ENCODE results near the gene COQ10B.
"Not testable (repeated sequence)": the region's sequence is repeated elsewhere in the genome, so short reads cannot be mapped to it uniquely, and the experiment has no call there.

COQ10B gene

GRCh38 chr2:197453123-197453913 is at the start of gene COQ10B:
COQ10B (plus strand) TSS chr2:197453552; CDS start chr2:197453561, 9 bp downstream.
- DNase-seq = peak; percentile 98 to 99

- DNase-seq = no peak
Observed at GRCh38 chr2:197405582-197405981, 47.8 kb upstream of the COQ10B start.

- no peak for DNase-seq
Observed at GRCh38 chr2:197414039-197414438, 39.3 kb upstream of the COQ10B start.

- DNase-seq = no peak
Observed at GRCh38 chr2:197414515-197414914, 38.8 kb upstream of the COQ10B start.

- DNase-seq = no peak
Observed at GRCh38 chr2:197416268-197416667, 37.1 kb upstream of the COQ10B start.

GRCh38 chr2:197419438-197419837 is 33.9 kb upstream of the COQ10B start:
- no peak for DNase-seq

- no peak for DNase-seq
Observed at GRCh38 chr2:197423307-197423706, 30.0 kb upstream of the COQ10B start.

GRCh38 chr2:197425550-197425949 is 27.8 kb upstream of the COQ10B start:
- no peak for DNase-seq

GRCh38 chr2:197426723-197427603 is 26.4 kb upstream of the COQ10B start:
- DNase-seq = no peak

- no peak for DNase-seq
Observed at GRCh38 chr2:197427986-197428385, 25.4 kb upstream of the COQ10B start.

GRCh38 chr2:197431858-197432257 is 21.5 kb upstream of the COQ10B start:
- no peak for DNase-seq

- DNase-seq = not testable (repeated sequence)
Observed at GRCh38 chr2:197432527-197432926, 20.8 kb upstream of the COQ10B start.

- no peak for DNase-seq
Observed at GRCh38 chr2:197433780-197434438, 19.4 kb upstream of the COQ10B start.

- peak; percentile 95 to 96 for DNase-seq
Observed at GRCh38 chr2:197434541-197435513, 18.5 kb upstream of the COQ10B start, which contains the start of gene SF3B1. SF3B1 (minus strand) TSS chr2:197435028; CDS start chr2:197434999, 29 bp downstream.

- no peak for DNase-seq
Observed at GRCh38 chr2:197435598-197436420, 17.5 kb upstream of the COQ10B start.

GRCh38 chr2:197437380-197437779 is 16.0 kb upstream of the COQ10B start:
- no peak for DNase-seq

- no peak for DNase-seq
Observed at GRCh38 chr2:197442857-197443256, 10.5 kb upstream of the COQ10B start.

GRCh38 chr2:197445746-197446145 is 7.6 kb upstream of the COQ10B start:
- no peak for DNase-seq

- DNase-seq = no peak
Observed at GRCh38 chr2:197446844-197447243, 6.5 kb upstream of the COQ10B start.

- DNase-seq = no peak
Observed at GRCh38 chr2:197450465-197450864, 2.9 kb upstream of the COQ10B start.

- not testable (repeated sequence) for DNase-seq
Observed at GRCh38 chr2:197450935-197451358, 2.4 kb upstream of the COQ10B start.

Measured in SW 1271 (cell line).